ENCODE measurements around the gene SPATA4. TPM values are rescaled to one million over a fixed set of nuclear protein-coding genes. Genes with fewer than 3 reads are reported as not detected.

Gene SPATA4
- total and polyA plus RNA-seq, 2 donors (not counting 3 experiments of a cell fraction or from before 2014, with no cell fraction given) = not detected

GRCh38 chr4:176187624-176188023 lies 7.8 kb downstream of the SPATA4 start:
- intact Hi-C loops (cut with micrococcal nuclease) = no loop called here
- Histone ChIP-seq H3K36me3 (ENCODE audit: control insufficient read depth in 2 of 2, extremely low read depth in 1 of 2, insufficient read depth in 2 of 2, low read length in 2 of 2) (no peaks in the 10 kb centered on the region), H2AFZ (ENCODE audit: low read depth, low read length) (no peak overlapping the region), H3K4me2 (ENCODE audit: insufficient read depth, low read length) (no peak overlapping the region), H3K9me1 (replicated peaks; ENCODE audit: control insufficient read depth, extremely low read depth, insufficient read depth, low read length) (no peaks in the 10 kb centered on the region), H3K27me3 (ENCODE audit: control insufficient read depth in 2 of 2, insufficient read depth in 2 of 2, low read length in 2 of 2) (no peaks in the 10 kb centered on the region), H3K4me1 (ENCODE audit: control insufficient read depth, extremely low read depth, insufficient read depth, low read length) (peaks cover 3% of the 10 kb centered on the region), H3K27ac (ENCODE audit: insufficient read depth, low read depth, low read length) (no peak overlapping the region), H4K20me1 (replicated peaks; ENCODE audit: control insufficient read depth, extremely low read depth, insufficient read depth, low read length) (no peaks in the 10 kb centered on the region), H3K79me2 (ENCODE audit: control insufficient read depth, insufficient read depth, low read length) (no peaks in the 10 kb centered on the region), H3K4me3 (replicated peaks in 1 of 3; ENCODE audit: insufficient read depth in 1 of 3, low read depth in 1 of 3, low read length in 3 of 3) (no peak overlapping the region), H3K9ac (replicated peaks; ENCODE audit: extremely low read depth, insufficient read depth, low read length) (no peak overlapping the region), H3K9me3 (replicated peaks; ENCODE audit: control insufficient read depth, insufficient read depth, low read length) (no peaks in the 10 kb centered on the region)
- FAIRE-seq = no peak
- TF ChIP-seq FOS (IDR thresholded peaks at IDR 0.05; ENCODE audit: borderline replicate concordance, insufficient read depth, low read length) (no peak), POLR2AphosphoS5 (IDR thresholded peaks at IDR 0.05; ENCODE audit: insufficient read depth, low read depth, low read length) (no peak), CTCF (IDR thresholded peaks at IDR 0.05; ENCODE audit: extremely low read depth in 1 of 2, insufficient read depth in 1 of 2, low read depth in 1 of 2, low read length in 2 of 2) (no peak), JUN (IDR thresholded peaks at IDR 0.05; ENCODE audit: borderline replicate concordance, insufficient read depth, insufficient read length, low read depth) (no peak)
- BruUV-seq (replicated peaks) = no TSS peak
- dilution Hi-C loops (cut with MboI; ENCODE audit: extremely low pct_ligation_motif_present, low sequenced_read_pairs) = no loop called here
- ChIA-PET CTCF (no interaction called here), POLR2A (no interaction called here)
- DNase-seq (ENCODE audit: low read depth, low spot score) = no peak

- Histone ChIP-seq H3K4me3 (replicated peaks in 1 of 3; ENCODE audit: insufficient read depth in 1 of 3, low read depth in 1 of 3, low read length in 3 of 3) (no peak overlapping the region), H3K4me2 (ENCODE audit: insufficient read depth, low read length) (no peak overlapping the region), H3K9me1 (replicated peaks; ENCODE audit: control insufficient read depth, extremely low read depth, insufficient read depth, low read length) (no peaks in the 10 kb centered on the region), H3K27me3 (ENCODE audit: control insufficient read depth in 2 of 2, insufficient read depth in 2 of 2, low read length in 2 of 2) (no peaks in the 10 kb centered on the region), H3K79me2 (ENCODE audit: control insufficient read depth, insufficient read depth, low read length) (no peaks in the 10 kb centered on the region), H2AFZ (ENCODE audit: low read depth, low read length) (no peak overlapping the region), H3K27ac (ENCODE audit: insufficient read depth, low read depth, low read length) (no peak overlapping the region), H3K9me3 (replicated peaks; ENCODE audit: control insufficient read depth, insufficient read depth, low read length) (no peaks in the 10 kb centered on the region), H3K36me3 (ENCODE audit: control insufficient read depth in 2 of 2, extremely low read depth in 1 of 2, insufficient read depth in 2 of 2, low read length in 2 of 2) (no peaks in the 10 kb centered on the region), H4K20me1 (replicated peaks; ENCODE audit: control insufficient read depth, extremely low read depth, insufficient read depth, low read length) (no peaks in the 10 kb centered on the region), H3K4me1 (ENCODE audit: control insufficient read depth, extremely low read depth, insufficient read depth, low read length) (no peaks in the 10 kb centered on the region), H3K9ac (replicated peaks; ENCODE audit: extremely low read depth, insufficient read depth, low read length) (no peak overlapping the region)
- intact Hi-C loops (cut with micrococcal nuclease) (no loop called here), dilution Hi-C loops (cut with MboI; ENCODE audit: extremely low pct_ligation_motif_present, low sequenced_read_pairs) (no loop called here)
- DNase-seq (ENCODE audit: low read depth, low spot score) = no peak
- TF ChIP-seq FOS (IDR thresholded peaks at IDR 0.05; ENCODE audit: borderline replicate concordance, insufficient read depth, low read length) = no peak
- no peak for TF ChIP-seq EZH2 (IDR thresholded peaks at IDR 0.05; ENCODE audit: borderline replicate concordance, low read depth, low read length, severe bottlenecking)
- TF ChIP-seq CTCF (IDR thresholded peaks at IDR 0.05; ENCODE audit: extremely low read depth in 1 of 2, insufficient read depth in 1 of 2, low read depth in 1 of 2, low read length in 2 of 2) = no peak
- TF ChIP-seq MYC (IDR thresholded peaks at IDR 0.05; ENCODE audit: low read depth, low read length) = no peak
- TF ChIP-seq JUN (IDR thresholded peaks at IDR 0.05; ENCODE audit: borderline replicate concordance, insufficient read depth, insufficient read length, low read depth) = no peak
- no peak for TF ChIP-seq POLR2AphosphoS5 (IDR thresholded peaks at IDR 0.05; ENCODE audit: insufficient read depth, low read depth, low read length)
- TF ChIP-seq POLR2A (IDR thresholded peaks at IDR 0.05; ENCODE audit: low read depth, low read length) = no peak
- no peak for TF ChIP-seq GATA2 (IDR thresholded peaks at IDR 0.05; ENCODE audit: insufficient read depth, insufficient read length, low read depth, low read length)
- TF ChIP-seq MAX (IDR thresholded peaks at IDR 0.05; ENCODE audit: insufficient read depth, insufficient read length) = no peak
- ChIA-PET CTCF (no interaction called here), POLR2A (no interaction called here)
- BruUV-seq (replicated peaks) = no TSS peak
- no peak for FAIRE-seq
Observed at GRCh38 chr4:176186671-176187395, 8.6 kb downstream of the SPATA4 start.

Measured in endothelial cell of umbilical vein (primary cell).